Measurements from ENCODE around the gene TSHZ2. TPM values are rescaled to one million over a fixed set of nuclear protein-coding genes. Genes with fewer than 3 reads are reported as not detected.
"Not testable (repeated sequence)": the region's sequence is repeated elsewhere in the genome, so short reads cannot be mapped to it uniquely, and the experiment has no call there.

TSHZ2 gene
- total RNA-seq, 1 donor from 2014 or later = 30.4 TPM

- no peak for TF ChIP-seq CTCF (IDR thresholded peaks at IDR 0.05)
- TF ChIP-seq POLR2A (IDR thresholded peaks at IDR 0.05) = no peak
- TF ChIP-seq POLR2AphosphoS5 (IDR thresholded peaks at IDR 0.05; ENCODE audit: insufficient read depth in 1 of 2, low read depth in 1 of 2) = no peak
- Histone ChIP-seq H3K27me3 (no peaks in the 10 kb centered on the region), H3K27ac (no peak overlapping the region), H3K4me3 (no peak overlapping the region), H3K4me1 (no peaks in the 10 kb centered on the region), H3K9me3 (no peaks in the 10 kb centered on the region), H3K36me3 (no peaks in the 10 kb centered on the region)
- DNase-seq (ENCODE audit: extremely low spot score in 2 of 2) = peak in 1 of 2 donors; percentile 20
- intact Hi-C loops (cut with DNase I) = no loop called here
Measured at GRCh38 chr20:53502820-53503219, 530.7 kb downstream of the TSHZ2 start.

- intact Hi-C loops (cut with DNase I) = no loop called here
- H3K9me3 ChIP-seq = no peaks in the 10 kb centered on the region
- TF ChIP-seq POLR2A (IDR thresholded peaks at IDR 0.05) = no peak
- TF ChIP-seq POLR2AphosphoS5 (IDR thresholded peaks at IDR 0.05; ENCODE audit: insufficient read depth in 1 of 2, low read depth in 1 of 2) = no peak
- TF ChIP-seq CTCF (IDR thresholded peaks at IDR 0.05) = no peak
- DNase-seq (ENCODE audit: extremely low spot score in 2 of 2) = no peak
- no peak overlapping the region for H3K27ac ChIP-seq
- no peaks in the 10 kb centered on the region for H3K36me3 ChIP-seq
- H3K4me1 ChIP-seq = no peaks in the 10 kb centered on the region
- no peaks in the 10 kb centered on the region for H3K27me3 ChIP-seq
- H3K4me3 ChIP-seq = peak overlapping the region in 1 of 2 donors; percentile 20
Measured at GRCh38 chr20:53503517-53503919, 531.4 kb downstream of the TSHZ2 start.

- DNase-seq (ENCODE audit: extremely low spot score in 2 of 2); H3K27me3 ChIP-seq; H3K27ac ChIP-seq; H3K4me1 ChIP-seq; intact Hi-C loops (cut with DNase I); H3K9me3 ChIP-seq; H3K36me3 ChIP-seq: not testable (repeated sequence)
- H3K4me3 ChIP-seq = peak overlapping the region in 1 of 2 donors; percentile 20
Measured at GRCh38 chr20:53504106-53504505, 531.9 kb downstream of the TSHZ2 start.

GRCh38 chr20:53510262-53510661 lies 538.1 kb downstream of the TSHZ2 start:
- intact Hi-C loops (cut with DNase I) = no loop called here
- H3K9me3 ChIP-seq = no peaks in the 10 kb centered on the region
- no peaks in the 10 kb centered on the region for H3K36me3 ChIP-seq
- no peak overlapping the region for H3K27ac ChIP-seq
- TF ChIP-seq POLR2A (IDR thresholded peaks at IDR 0.05) (no peak), CTCF (IDR thresholded peaks at IDR 0.05) (no peak), POLR2AphosphoS5 (IDR thresholded peaks at IDR 0.05; ENCODE audit: insufficient read depth in 1 of 2, low read depth in 1 of 2) (no peak)
- H3K27me3 ChIP-seq = no peaks in the 10 kb centered on the region
- H3K4me3 ChIP-seq = no peak overlapping the region
- H3K4me1 ChIP-seq = no peaks in the 10 kb centered on the region
- no peak for DNase-seq (ENCODE audit: extremely low spot score in 2 of 2)

- Histone ChIP-seq H3K27ac (no peak overlapping the region), H3K9me3 (no peaks in the 10 kb centered on the region), H3K36me3 (no peaks in the 10 kb centered on the region), H3K27me3 (no peaks in the 10 kb centered on the region), H3K4me3 (no peak overlapping the region), H3K4me1 (no peaks in the 10 kb centered on the region)
- TF ChIP-seq POLR2AphosphoS5 (IDR thresholded peaks at IDR 0.05; ENCODE audit: insufficient read depth in 1 of 2, low read depth in 1 of 2) (no peak), POLR2A (IDR thresholded peaks at IDR 0.05) (no peak), CTCF (IDR thresholded peaks at IDR 0.05) (no peak)
- intact Hi-C loops (cut with DNase I) = no loop called here
- no peak for DNase-seq (ENCODE audit: extremely low spot score in 2 of 2)
Measured at GRCh38 chr20:53510704-53511103, 538.5 kb downstream of the TSHZ2 start.

- no peaks in the 10 kb centered on the region for H3K9me3 ChIP-seq
- H3K4me3 ChIP-seq = no peak overlapping the region
- no peaks in the 10 kb centered on the region for H3K36me3 ChIP-seq
- no peak for DNase-seq (ENCODE audit: extremely low spot score in 2 of 2)
- H3K27me3 ChIP-seq = no peaks in the 10 kb centered on the region
- no peak overlapping the region for H3K27ac ChIP-seq
- no peaks in the 10 kb centered on the region for H3K4me1 ChIP-seq
- TF ChIP-seq POLR2A (IDR thresholded peaks at IDR 0.05) (no peak), CTCF (IDR thresholded peaks at IDR 0.05) (no peak), POLR2AphosphoS5 (IDR thresholded peaks at IDR 0.05; ENCODE audit: insufficient read depth in 1 of 2, low read depth in 1 of 2) (no peak)
- intact Hi-C loops (cut with DNase I) = no loop called here
Measured at GRCh38 chr20:53512076-53512475, 539.9 kb downstream of the TSHZ2 start.

Measured in vagina (tissue), 2 donors.